NCI-H1694 treated with DMSO at 0.1 percent for 48 hours (cell line): ENCODE measurements around the gene AANAT.
"Not testable (repeated sequence)": the region's sequence is repeated elsewhere in the genome, so short reads cannot be mapped to it uniquely, and the experiment has no call there.

Experiments used
- DNase-seq: peaks from one replicate; lab custom pipeline; 2025; lab: John Stamatoyannopoulos, UW

AANAT gene

DNA sequence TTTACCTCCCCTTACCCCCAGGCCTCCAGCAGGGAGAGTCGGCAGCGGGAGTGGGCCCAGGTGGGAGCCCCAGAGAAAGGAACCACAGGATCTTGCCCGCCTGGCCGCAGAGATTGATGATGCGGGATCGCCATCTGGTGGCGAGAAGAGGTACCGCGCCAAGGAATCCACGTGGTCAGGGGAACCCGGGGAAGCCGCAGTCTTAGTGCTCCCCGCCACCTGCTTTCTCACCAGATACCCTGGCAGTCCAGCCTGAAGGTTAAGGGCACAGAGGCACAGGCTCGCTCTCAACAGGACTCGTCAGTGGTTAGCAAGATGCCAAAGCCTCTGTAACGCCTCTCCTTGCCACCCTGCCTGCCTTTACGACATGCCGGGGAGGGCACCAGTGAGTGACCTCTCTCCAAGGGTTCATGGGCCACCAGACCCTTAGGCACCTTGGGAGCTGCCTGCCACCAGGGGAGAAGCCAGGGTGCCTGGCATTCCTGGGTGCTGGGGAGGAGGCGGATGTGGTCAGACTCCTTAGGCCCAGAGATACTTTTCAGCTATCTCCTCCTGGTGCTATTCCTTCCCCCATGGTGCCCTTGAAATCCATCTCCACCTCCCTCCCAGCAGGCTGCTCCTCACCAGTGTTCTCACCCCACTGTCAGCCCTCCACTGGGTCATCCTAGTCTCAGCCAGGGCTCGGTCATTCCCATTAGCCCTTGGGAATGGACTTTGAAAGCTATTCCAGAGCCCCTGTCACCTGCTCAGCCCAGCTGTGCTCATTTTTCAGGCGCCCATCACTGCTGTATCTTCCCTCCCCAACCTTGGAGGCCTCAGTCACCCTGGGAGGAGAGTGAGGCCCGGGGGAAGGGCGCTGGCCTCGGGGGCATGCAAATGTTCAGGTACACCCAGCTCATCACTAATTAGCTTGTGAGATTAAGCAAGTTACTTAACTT lies 39.3 kb downstream of the AANAT start:
- peak; percentile 49 for DNase-seq

DNA sequence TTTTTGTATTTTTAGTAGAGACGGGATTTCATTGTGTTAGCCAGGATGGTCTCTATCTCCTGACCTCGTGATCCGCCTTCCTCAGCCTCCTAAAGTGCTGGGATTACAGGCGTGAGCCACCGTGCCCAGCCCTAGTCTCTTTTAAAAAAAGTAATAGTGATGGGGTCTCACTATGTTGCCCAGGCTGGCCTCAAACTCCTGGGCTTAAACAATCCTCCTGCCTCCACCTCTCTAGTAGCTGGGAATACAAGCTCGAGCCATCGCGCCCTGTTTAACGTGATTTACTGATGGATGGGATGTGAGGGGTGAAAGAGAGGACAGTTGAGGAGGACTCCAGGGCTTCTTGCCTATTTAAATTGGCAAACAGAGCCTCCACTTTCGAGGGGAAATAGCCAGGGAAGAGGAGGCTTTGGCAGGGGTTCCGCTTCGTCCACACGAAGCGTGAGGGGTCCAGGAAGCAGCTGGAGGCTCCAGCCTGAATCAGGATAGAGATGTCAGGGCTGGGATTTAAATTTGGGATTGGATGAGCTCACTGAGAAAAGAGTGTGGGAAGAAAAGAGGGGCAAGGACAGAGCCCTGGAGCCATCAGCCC lies 41.2 kb downstream of the AANAT start:
- not testable (repeated sequence) for DNase-seq

DNA sequence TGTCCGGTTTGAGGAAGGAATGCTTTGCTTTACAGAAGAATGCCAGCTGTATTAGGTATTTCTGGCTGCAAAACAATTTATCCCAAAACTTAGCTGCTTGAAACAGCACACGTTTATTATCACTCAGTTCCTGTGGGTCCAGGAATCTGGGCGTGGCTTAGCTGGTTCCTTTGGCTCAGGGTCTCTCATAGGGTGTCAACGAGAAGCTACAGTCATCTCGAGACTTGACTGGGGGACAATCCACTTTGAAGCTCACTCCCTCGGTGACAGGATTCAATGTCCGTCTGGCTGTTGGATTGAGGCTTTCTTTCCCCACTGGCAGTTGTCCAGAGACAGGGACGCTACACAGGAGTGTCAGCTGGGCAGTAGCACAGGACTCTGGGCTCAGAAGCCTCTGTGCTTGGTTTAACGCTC lies 43.4 kb downstream of the AANAT start:
- no peak for DNase-seq

DNA sequence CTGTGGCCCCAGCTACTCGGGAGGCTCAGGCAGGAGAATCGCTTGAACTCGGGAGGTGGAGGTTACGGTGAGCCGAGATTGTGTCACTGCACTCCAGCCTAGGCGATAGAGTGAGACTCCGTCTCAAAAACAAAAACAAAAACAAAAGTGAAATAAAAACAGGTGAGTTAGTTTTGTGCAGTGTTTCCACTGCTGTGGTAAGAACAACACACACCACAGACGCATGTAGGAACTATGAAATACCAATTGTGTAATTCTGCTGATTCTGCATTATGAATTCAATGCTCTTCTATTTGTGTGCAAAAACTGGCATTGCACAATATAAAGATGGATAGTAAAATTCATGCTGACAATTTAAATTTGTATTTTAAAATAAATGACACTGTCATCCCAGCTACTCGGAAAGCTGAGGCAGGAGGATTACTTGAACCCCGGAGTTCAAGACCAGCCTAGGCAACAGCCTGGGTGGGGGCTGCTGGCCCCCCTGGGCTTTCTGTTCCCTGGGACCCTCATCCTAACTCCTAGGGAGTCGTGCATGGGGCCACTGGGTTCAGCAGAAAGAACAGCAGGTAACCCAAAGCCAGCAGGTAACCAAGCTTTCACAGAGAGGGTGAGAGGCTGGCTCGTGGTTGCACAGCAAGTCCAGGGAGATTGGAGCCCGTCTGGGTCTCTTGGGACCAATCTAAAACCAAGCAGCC lies 44.4 kb downstream of the AANAT start:
- DNase-seq = no peak

DNA sequence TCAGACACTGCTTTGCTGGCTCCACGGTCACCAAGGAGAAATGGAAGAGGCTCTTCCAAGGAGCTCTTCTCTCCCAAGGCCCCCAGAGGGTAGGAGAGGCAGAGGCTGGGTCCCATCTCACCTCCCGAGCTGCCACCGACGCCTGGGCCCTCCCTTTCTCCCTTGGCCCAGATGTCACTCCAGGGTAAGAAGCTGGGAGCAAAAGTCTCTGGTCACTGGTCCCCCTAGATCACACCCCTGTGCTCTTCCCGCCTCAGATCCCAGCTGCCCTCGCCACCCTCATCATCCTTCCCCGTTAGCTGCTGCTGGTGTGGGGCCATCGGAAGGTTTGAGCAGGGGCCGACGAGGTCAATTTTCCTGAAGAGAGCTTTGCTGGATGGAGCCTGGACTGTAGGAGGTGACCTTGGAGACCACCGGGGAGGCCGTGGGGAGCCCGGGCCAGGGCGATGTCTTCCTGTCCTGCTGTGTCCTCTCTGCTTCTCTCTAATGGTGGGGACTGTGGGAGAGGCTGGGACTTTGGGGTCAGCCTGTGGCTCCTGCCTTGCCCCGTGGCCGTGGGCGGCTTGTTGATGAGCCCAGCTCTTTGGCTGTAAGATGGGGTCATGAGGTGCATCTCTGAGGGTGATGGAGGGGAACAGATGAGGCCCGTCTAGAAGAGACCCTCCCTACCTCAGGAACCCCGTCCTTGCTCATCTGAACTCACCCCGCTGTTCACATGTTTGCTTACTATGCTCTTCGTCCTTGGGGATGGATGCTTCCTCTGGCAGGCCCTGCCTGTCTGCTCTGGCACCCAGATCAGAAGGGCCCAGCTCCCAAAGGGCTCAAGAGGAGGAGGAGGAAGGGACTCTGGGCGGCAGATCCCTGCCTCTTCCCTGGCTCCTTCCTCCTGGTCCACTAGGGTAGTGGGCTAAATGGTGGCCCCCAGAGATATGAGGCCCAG lies 45.2 kb downstream of the AANAT start:
- no peak for DNase-seq

DNA sequence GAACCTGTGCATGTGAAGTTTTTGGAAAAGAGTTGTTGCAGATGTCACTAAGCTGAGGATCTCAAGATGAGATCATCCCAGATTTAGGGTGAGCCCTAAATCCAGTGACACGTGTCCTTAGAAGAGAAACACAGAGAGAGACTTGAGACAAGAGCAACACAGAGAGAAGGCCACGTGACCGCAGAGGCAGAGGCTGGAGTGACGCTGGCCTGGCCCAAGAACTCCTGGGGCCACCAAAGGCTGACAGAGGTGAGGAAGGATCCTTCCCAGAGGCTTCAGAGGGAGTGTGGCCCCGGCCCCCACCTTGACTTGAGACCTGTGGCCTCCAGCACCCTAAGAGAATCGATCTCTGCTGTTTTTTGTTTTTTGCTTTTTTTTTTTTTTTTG lies 45.9 kb downstream of the AANAT start:
- DNase-seq = no peak

DNA sequence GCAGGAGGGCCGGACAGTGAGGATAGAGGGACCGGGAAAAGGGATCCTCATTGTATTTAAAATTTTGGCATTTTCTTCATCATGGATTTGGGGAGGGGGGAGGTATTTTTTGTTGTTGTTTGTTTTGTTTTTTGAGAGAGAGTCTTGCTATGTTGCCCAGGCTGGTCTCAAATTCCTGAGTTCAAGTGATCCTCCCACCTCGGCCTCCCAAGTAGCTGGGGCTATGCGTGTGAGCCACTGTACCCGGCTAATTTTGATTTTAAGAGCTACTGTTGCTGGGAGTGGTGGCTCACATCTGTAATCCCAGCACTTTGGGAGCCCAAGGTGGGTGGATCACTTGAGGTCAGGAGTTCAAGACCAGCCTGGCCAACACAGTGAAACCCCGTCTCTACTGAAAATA lies 47.0 kb downstream of the AANAT start:
- not testable (repeated sequence) for DNase-seq

DNA sequence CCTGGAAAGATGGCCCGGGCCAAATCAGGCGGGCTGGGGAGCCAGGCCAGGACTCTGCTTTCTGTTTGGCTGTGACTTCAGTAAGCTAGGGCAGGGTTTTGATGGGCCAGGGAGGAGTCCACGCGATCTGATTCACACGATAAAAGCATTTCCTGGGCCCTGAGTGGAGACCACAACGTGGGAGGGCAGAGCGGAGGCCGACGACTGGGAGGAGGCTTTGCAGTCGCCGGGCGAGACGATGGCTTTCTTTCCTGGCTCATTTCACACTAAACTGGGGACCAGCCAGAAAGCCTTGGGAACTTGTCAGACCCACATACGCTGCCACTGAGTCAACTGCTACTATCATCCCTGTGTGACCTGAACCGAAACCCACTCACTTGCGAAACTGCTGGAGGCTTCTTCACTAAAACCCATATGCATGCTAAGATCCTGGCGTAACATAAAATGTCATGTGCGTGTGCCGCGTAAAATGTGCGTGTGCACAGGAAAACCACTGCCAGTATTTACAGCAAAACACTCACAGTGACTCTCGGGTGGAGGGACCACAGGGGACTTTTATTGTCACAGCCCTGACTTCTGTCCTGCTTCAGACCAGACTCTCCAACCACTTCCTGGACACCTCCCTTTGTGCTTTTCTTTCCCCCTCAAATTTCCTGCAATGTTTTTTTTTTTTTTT lies 48.0 kb downstream of the AANAT start:
- DNase-seq = no peak

DNA sequence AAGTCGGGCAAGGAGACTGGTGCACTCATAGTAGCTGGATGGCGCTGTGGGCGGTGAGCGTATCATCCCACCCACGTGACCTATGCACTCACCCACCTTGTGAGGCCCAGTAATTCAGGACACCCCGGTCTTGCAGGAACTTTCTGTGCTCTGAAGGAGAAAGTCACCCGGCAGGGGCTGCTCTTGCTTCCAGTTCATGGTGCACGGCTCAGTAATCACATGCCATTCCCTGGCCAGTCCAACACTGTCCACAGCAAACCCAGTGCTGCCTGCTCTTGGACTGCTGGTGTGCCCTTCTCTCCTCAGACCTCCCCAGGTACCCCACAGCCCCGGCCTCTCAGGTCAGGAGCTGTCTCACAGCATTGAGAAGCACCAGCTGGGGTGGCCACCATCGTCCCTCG lies 50.2 kb downstream of the AANAT start:
- no peak for DNase-seq

DNA sequence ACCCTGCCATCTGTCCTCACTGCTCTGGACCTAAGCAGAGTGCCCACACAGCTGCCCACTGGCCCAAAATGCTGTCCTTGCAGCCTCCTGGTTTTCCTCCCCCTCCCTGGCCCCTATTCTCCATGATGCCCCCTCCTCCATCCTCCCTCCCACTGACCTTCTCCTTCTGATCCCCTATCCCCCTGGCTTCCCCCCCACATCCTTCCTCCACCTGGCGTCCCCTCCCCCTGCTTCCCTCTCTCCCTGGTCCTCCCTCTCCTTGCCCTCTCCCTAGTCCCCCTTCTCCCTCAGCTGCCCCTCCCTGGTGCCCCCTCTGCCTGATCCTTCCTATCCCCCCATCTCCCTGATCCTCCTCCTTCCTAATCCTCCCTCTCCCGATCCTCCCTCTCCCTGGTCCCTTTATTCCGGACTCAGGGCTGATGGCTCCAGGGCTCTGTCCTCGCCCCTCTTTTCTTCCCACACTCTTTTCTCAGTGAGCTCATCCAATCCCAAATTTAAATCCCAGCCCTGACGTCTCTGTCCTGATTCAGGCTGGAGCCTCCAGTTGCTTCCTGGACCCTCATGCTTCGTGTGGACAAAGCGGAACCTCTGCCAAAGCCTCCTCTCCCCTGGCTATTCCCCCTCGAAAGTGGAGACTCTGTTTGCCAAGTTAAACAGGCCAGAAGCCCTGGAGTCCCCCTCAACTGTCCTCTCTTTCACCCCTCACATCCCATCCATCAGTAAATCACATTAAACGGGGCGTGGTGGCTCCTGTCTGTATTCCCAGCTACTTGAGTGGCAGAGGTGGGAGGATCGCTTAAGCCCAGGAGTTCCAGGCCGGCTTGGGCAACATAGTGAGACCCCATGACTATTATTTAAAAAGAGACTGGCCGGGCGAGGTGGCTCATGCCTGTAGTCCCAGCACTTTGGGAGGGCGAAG lies 51.9 kb downstream of the AANAT start:
- no peak for DNase-seq
